Right renal pelvis (tissue), 4 donors: ENCODE results near the gene PTX4. TPM values are rescaled to one million over a fixed set of nuclear protein-coding genes. Genes with fewer than 3 reads are reported as not detected.

Experiments
- DNase-seq, 4 donors: peaks; one replicate each; pipeline ENCODE4 v3.0.0-alpha.2; 2013; ENCODE audit warnings: low read depth in 4 of 4, low spot score in 3 of 4, missing footprints in 1 of 4
- polyA plus RNA-seq, 4 donors: library from polyadenylated mRNA; unstranded; fragments of 120-200 nt; gene quantifications; one replicate each; pipeline ENCODE4 v1.2.1, GENCODE V29; 2013; ENCODE audit not compliant: insufficient read length in 4 of 4

Gene PTX4
- polyA plus RNA-seq, 4 donors = 0.04 TPM; not detected in 3

GRCh38 chr16:1525871-1526607 lies 37.3 kb upstream of the PTX4 start:
- no peak for DNase-seq

- no peak for DNase-seq
Measured at GRCh38 chr16:1524366-1524765, 35.6 kb upstream of the PTX4 start.

GRCh38 chr16:1523581-1524245 lies 35.0 kb upstream of the PTX4 start:
- DNase-seq = no peak

- no peak for DNase-seq
Measured at GRCh38 chr16:1520461-1520860, 31.7 kb upstream of the PTX4 start.

GRCh38 chr16:1519831-1520230 lies 31.1 kb upstream of the PTX4 start:
- DNase-seq = no peak

- DNase-seq = no peak
Measured at GRCh38 chr16:1518626-1519135, 29.9 kb upstream of the PTX4 start.

GRCh38 chr16:1514507-1514906 lies 25.8 kb upstream of the PTX4 start:
- no peak for DNase-seq

GRCh38 chr16:1512774-1513173 lies 24.0 kb upstream of the PTX4 start:
- DNase-seq = no peak

GRCh38 chr16:1511662-1512569 lies 23.2 kb upstream of the PTX4 start:
- DNase-seq = no peak

GRCh38 chr16:1510941-1511351 lies 22.2 kb upstream of the PTX4 start:
- DNase-seq = no peak

- no peak for DNase-seq
Measured at GRCh38 chr16:1510272-1510671, 21.5 kb upstream of the PTX4 start.

- no peak for DNase-seq
Measured at GRCh38 chr16:1509307-1510221, 20.8 kb upstream of the PTX4 start.

- no peak for DNase-seq
Measured at GRCh38 chr16:1508494-1509187, 19.9 kb upstream of the PTX4 start.

- DNase-seq = no peak
Measured at GRCh38 chr16:1506494-1507213, 17.9 kb upstream of the PTX4 start.

- DNase-seq = no peak
Measured at GRCh38 chr16:1505912-1506311, 17.2 kb upstream of the PTX4 start.

GRCh38 chr16:1505073-1505844 lies 16.5 kb upstream of the PTX4 start:
- no peak for DNase-seq

GRCh38 chr16:1503110-1503955 lies 14.6 kb upstream of the PTX4 start:
- no peak for DNase-seq
